ENCODE results near the gene FECH.

The FECH gene

DNA sequence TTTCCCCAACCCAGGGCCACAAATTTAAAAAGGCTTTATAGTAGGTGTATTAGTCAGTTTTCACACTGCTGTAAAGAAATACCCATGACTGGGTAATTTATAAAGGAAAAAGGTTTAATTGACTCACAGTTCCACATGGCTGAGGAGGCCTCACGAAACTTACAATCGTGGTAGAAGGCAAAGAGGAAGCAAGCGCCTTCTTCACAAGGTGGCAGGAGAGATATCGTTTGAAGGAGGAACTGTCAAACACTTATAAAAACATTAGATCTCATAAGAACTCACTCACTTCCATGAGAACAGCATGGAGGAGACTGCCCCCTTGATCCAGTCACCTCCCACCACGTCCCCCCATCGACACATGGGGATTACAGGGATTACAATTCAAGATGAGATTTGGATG, 70.4 kb downstream of the FECH start:
- TF ChIP-seq, protein P1, sequence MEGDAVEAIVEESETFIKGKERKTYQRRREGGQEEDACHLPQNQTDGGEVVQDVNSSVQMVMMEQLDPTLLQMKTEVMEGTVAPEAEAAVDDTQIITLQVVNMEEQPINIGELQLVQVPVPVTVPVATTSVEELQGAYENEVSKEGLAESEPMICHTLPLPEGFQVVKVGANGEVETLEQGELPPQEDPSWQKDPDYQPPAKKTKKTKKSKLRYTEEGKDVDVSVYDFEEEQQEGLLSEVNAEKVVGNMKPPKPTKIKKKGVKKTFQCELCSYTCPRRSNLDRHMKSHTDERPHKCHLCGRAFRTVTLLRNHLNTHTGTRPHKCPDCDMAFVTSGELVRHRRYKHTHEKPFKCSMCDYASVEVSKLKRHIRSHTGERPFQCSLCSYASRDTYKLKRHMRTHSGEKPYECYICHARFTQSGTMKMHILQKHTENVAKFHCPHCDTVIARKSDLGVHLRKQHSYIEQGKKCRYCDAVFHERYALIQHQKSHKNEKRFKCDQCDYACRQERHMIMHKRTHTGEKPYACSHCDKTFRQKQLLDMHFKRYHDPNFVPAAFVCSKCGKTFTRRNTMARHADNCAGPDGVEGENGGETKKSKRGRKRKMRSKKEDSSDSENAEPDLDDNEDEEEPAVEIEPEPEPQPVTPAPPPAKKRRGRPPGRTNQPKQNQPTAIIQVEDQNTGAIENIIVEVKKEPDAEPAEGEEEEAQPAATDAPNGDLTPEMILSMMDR (IDR thresholded peaks at IDR 0.05; ENCODE audit: insufficient read depth, low read length, missing control alignments), result no peak
- H3K4me3 ChIP-seq (ENCODE audit: low read depth, low read length), result no peak overlapping the region
- ChIA-PET POLR2A (no interaction called here), CTCF (no interaction called here)
- no peak for DNase-seq (ENCODE audit: low read depth, low spot score)

DNA sequence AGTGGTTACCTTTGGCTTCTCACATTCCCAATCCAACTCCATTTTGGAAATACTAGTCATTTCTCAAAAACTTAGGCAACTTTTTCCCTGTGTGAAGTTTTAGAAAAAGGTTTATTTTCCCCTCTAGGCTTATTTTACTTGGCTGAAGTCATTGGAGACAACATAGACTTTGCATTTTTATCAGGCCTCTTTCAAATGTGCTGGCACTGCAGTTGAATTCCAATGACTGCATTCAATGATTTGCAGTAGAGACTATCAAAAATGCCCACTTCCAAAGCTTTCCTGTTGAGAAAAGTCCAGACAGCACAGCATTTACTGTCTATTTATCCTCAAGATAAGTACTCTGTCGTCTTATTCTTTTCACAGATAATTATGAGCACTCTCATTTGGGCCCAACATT, 81.3 kb downstream of the FECH start:
- TF ChIP-seq, protein P1 (IDR thresholded peaks at IDR 0.05; ENCODE audit: insufficient read depth, low read length, missing control alignments), result no peak
- H3K4me3 ChIP-seq (ENCODE audit: low read depth, low read length), result no peak overlapping the region
- ChIA-PET POLR2A (no interaction called here), CTCF (no interaction called here)
- DNase-seq (ENCODE audit: low read depth, low spot score), result no peak

DNA sequence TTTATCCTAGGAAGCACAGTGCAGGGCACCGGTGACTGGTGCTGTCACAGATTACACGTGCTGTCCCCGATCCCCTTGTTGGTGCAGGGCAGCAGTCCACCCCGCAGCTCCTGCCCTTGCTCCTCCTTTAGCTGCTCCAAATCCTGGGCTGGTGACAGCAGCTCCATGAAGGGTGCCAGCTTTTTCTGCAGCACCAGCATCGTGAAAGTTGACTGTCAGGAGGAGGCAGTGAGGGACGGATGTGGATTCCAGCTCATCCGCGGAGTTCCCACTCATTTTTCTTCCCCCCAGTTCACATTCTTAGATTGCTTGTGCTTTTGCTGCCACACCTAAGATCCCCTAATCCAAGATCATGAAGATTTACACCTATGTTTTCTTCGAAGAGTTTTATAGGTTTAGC, 83.9 kb downstream of the FECH start:
- no peak for DNase-seq (ENCODE audit: low read depth, low spot score)
- no peak overlapping the region for H3K4me3 ChIP-seq (ENCODE audit: low read depth, low read length)
- CTCF ChIA-PET, result no interaction called here
- POLR2A ChIA-PET, result no interaction called here
- TF ChIP-seq, protein P1 (IDR thresholded peaks at IDR 0.05; ENCODE audit: insufficient read depth, low read length, missing control alignments), result no peak

- TF ChIP-seq, protein P1 (IDR thresholded peaks at IDR 0.05; ENCODE audit: insufficient read depth, low read length, missing control alignments), result no peak
- H3K4me3 ChIP-seq (ENCODE audit: low read depth, low read length), result no peak overlapping the region
- POLR2A ChIA-PET, result no interaction called here
- CTCF ChIA-PET, result no interaction called here
- DNase-seq (ENCODE audit: low read depth, low spot score), result no peak
These were observed 87.7 kb downstream of the FECH start for GRCh38 chr18:57498682-57499256.
